GM23338 (cell line): ENCODE results near the gene GRM8.

ENCODE experiments used
- CREB1 ChIP-seq: fragments of 250-450 bp; sonication (Bioruptor Pico); IDR thresholded peaks from 2 replicates; pipeline ENCODE4 v1.5.0; 2020; ENCODE audit warnings: low read depth, mild to moderate bottlenecking, moderate library complexity
- EZH2 ChIP-seq: fragments of 200-600 bp; sonication (generic); IDR thresholded peaks from one replicate; pipeline ENCODE4 v1.8.0; 2017; ENCODE audit warnings: antibody characterized with exemption, mild to moderate bottlenecking, low read depth; ENCODE audit not compliant: unreplicated experiment
- JUNB ChIP-seq: IDR thresholded peaks from one replicate; pipeline ENCODE4 v1.6.1; 2016; ENCODE audit warnings: antibody characterized with exemption; ENCODE audit not compliant: unreplicated experiment
- TF ChIP-seq, protein P1 (sequence below), 2 experiments: fragments of 200-600 bp in 1 of 2; sonication (generic) in 1 of 2; conservative IDR thresholded peaks; 2 replicates each; pipeline versions ENCODE4 v1.5.1 to v1.6.1; 2016 to 2017; ENCODE audit warnings: antibody characterized with exemption in 2 of 2, low read depth in 2 of 2, mild to moderate bottlenecking in 2 of 2, moderate library complexity in 1 of 2
- TF ChIP-seq, protein P2 (sequence below): IDR thresholded peaks from one replicate; pipeline ENCODE4 v1.6.1; 2018; ENCODE audit warnings: antibody characterized with exemption; ENCODE audit not compliant: unreplicated experiment

- TF ChIP-seq, protein P1, sequence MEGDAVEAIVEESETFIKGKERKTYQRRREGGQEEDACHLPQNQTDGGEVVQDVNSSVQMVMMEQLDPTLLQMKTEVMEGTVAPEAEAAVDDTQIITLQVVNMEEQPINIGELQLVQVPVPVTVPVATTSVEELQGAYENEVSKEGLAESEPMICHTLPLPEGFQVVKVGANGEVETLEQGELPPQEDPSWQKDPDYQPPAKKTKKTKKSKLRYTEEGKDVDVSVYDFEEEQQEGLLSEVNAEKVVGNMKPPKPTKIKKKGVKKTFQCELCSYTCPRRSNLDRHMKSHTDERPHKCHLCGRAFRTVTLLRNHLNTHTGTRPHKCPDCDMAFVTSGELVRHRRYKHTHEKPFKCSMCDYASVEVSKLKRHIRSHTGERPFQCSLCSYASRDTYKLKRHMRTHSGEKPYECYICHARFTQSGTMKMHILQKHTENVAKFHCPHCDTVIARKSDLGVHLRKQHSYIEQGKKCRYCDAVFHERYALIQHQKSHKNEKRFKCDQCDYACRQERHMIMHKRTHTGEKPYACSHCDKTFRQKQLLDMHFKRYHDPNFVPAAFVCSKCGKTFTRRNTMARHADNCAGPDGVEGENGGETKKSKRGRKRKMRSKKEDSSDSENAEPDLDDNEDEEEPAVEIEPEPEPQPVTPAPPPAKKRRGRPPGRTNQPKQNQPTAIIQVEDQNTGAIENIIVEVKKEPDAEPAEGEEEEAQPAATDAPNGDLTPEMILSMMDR (conservative IDR thresholded peaks at IDR 0.05; ENCODE audit: low read depth in 2 of 2), result no peak
- TF ChIP-seq JUNB, result no peak
- TF ChIP-seq, protein P2, sequence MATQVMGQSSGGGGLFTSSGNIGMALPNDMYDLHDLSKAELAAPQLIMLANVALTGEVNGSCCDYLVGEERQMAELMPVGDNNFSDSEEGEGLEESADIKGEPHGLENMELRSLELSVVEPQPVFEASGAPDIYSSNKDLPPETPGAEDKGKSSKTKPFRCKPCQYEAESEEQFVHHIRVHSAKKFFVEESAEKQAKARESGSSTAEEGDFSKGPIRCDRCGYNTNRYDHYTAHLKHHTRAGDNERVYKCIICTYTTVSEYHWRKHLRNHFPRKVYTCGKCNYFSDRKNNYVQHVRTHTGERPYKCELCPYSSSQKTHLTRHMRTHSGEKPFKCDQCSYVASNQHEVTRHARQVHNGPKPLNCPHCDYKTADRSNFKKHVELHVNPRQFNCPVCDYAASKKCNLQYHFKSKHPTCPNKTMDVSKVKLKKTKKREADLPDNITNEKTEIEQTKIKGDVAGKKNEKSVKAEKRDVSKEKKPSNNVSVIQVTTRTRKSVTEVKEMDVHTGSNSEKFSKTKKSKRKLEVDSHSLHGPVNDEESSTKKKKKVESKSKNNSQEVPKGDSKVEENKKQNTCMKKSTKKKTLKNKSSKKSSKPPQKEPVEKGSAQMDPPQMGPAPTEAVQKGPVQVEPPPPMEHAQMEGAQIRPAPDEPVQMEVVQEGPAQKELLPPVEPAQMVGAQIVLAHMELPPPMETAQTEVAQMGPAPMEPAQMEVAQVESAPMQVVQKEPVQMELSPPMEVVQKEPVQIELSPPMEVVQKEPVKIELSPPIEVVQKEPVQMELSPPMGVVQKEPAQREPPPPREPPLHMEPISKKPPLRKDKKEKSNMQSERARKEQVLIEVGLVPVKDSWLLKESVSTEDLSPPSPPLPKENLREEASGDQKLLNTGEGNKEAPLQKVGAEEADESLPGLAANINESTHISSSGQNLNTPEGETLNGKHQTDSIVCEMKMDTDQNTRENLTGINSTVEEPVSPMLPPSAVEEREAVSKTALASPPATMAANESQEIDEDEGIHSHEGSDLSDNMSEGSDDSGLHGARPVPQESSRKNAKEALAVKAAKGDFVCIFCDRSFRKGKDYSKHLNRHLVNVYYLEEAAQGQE, result no peak
- TF ChIP-seq EZH2, result no peak
- TF ChIP-seq CREB1, result no peak
These were observed 413.1 kb downstream of the GRM8 start for GRCh38 chr7:126839624-126840023.
